ENCODE data around the gene AGO4. TPM values are rescaled to one million over a fixed set of nuclear protein-coding genes. Genes with fewer than 3 reads are reported as not detected.
"Not testable (repeated sequence)": the region's sequence is repeated elsewhere in the genome, so short reads cannot be mapped to it uniquely, and the experiment has no call there.

The AGO4 gene
- total RNA-seq, 4 donors from 2014 or later, result 26.7 to 51.7 (median 33.3) TPM

GRCh38 chr1:35788139-35788538 is 19.7 kb upstream of the AGO4 start:
- Histone ChIP-seq H3K36me3 (no peaks in the 10 kb centered on the region), H3K9me3 (no peaks in the 10 kb centered on the region), H3K27me3 (no peaks in the 10 kb centered on the region), H3K4me1 (no peaks in the 10 kb centered on the region), H3K27ac (no peak overlapping the region), H3K4me3 (no peak overlapping the region)
- no peak for DNase-seq (ENCODE audit: low spot score in 2 of 2)
- 81% methylated on average over 3 of the region's 3 CpGs for WGBS
- TF ChIP-seq POLR2A (IDR thresholded peaks at IDR 0.05) (no peak), CTCF (IDR thresholded peaks at IDR 0.05) (no peak), EP300 (IDR thresholded peaks at IDR 0.05) (no peak), POLR2AphosphoS5 (IDR thresholded peaks at IDR 0.05) (no peak)

GRCh38 chr1:35790670-35791069 is 17.1 kb upstream of the AGO4 start:
- no peak overlapping the region for H3K4me3 ChIP-seq
- no peaks in the 10 kb centered on the region for H3K4me1 ChIP-seq
- H3K27ac ChIP-seq, result no peak overlapping the region
- 89% methylated on average over 2 of the region's 2 CpGs for WGBS
- H3K27me3 ChIP-seq, result no peaks in the 10 kb centered on the region
- DNase-seq (ENCODE audit: low spot score in 2 of 2), result no peak
- H3K9me3 ChIP-seq, result no peaks in the 10 kb centered on the region
- no peaks in the 10 kb centered on the region for H3K36me3 ChIP-seq
- no peak for TF ChIP-seq POLR2AphosphoS5 (IDR thresholded peaks at IDR 0.05)
- TF ChIP-seq POLR2A (IDR thresholded peaks at IDR 0.05), result no peak
- TF ChIP-seq CTCF (IDR thresholded peaks at IDR 0.05), result no peak
- TF ChIP-seq EP300 (IDR thresholded peaks at IDR 0.05), result no peak

GRCh38 chr1:35795295-35795694 is 12.5 kb upstream of the AGO4 start:
- 88% methylated on average over 7 of the region's 7 CpGs for WGBS
- no peak for DNase-seq (ENCODE audit: low spot score in 2 of 2)
- no peak overlapping the region for H3K27ac ChIP-seq
- no peak overlapping the region for H3K4me3 ChIP-seq
- no peaks in the 10 kb centered on the region for H3K36me3 ChIP-seq
- no peaks in the 10 kb centered on the region for H3K9me3 ChIP-seq
- no peaks in the 10 kb centered on the region for H3K27me3 ChIP-seq
- TF ChIP-seq POLR2A (IDR thresholded peaks at IDR 0.05) (no peak), CTCF (IDR thresholded peaks at IDR 0.05) (no peak), POLR2AphosphoS5 (IDR thresholded peaks at IDR 0.05) (no peak), EP300 (IDR thresholded peaks at IDR 0.05) (no peak)
- no peaks in the 10 kb centered on the region for H3K4me1 ChIP-seq

GRCh38 chr1:35797380-35797779 is 10.4 kb upstream of the AGO4 start:
- Histone ChIP-seq H3K4me1 (no peaks in the 10 kb centered on the region), H3K27ac (no peak overlapping the region), H3K9me3 (no peaks in the 10 kb centered on the region), H3K27me3 (no peaks in the 10 kb centered on the region), H3K4me3 (no peak overlapping the region), H3K36me3 (no peaks in the 10 kb centered on the region)
- no peak for TF ChIP-seq POLR2A (IDR thresholded peaks at IDR 0.05)
- no peak for TF ChIP-seq POLR2AphosphoS5 (IDR thresholded peaks at IDR 0.05)
- TF ChIP-seq EP300 (IDR thresholded peaks at IDR 0.05), result no peak
- TF ChIP-seq CTCF (IDR thresholded peaks at IDR 0.05), result no peak
- WGBS, result 83% methylated on average over 5 of the region's 5 CpGs
- DNase-seq (ENCODE audit: low spot score in 2 of 2), result no peak

GRCh38 chr1:35798019-35798418 is 9.8 kb upstream of the AGO4 start:
- H3K4me3 ChIP-seq; H3K9me3 ChIP-seq; DNase-seq (ENCODE audit: low spot score in 2 of 2); H3K4me1 ChIP-seq; H3K36me3 ChIP-seq; H3K27me3 ChIP-seq; H3K27ac ChIP-seq: not testable (repeated sequence)
- WGBS, result 83% methylated on average over 2 of the region's 2 CpGs

- DNase-seq (ENCODE audit: low spot score in 2 of 2); H3K27ac ChIP-seq; H3K4me1 ChIP-seq; H3K27me3 ChIP-seq; H3K36me3 ChIP-seq; H3K9me3 ChIP-seq; H3K4me3 ChIP-seq: not testable (repeated sequence)
- 88% methylated on average over 11 of the region's 11 CpGs for WGBS
These were observed 7.5 kb upstream of the AGO4 start for GRCh38 chr1:35800167-35800887.
